Measurements from ENCODE around the gene CHI3L1. TPM values are rescaled to one million over a fixed set of nuclear protein-coding genes. Genes with fewer than 3 reads are reported as not detected.

CHI3L1 gene
- total RNA-seq, 1 experiment from 2014 or later = not detected

DNA sequence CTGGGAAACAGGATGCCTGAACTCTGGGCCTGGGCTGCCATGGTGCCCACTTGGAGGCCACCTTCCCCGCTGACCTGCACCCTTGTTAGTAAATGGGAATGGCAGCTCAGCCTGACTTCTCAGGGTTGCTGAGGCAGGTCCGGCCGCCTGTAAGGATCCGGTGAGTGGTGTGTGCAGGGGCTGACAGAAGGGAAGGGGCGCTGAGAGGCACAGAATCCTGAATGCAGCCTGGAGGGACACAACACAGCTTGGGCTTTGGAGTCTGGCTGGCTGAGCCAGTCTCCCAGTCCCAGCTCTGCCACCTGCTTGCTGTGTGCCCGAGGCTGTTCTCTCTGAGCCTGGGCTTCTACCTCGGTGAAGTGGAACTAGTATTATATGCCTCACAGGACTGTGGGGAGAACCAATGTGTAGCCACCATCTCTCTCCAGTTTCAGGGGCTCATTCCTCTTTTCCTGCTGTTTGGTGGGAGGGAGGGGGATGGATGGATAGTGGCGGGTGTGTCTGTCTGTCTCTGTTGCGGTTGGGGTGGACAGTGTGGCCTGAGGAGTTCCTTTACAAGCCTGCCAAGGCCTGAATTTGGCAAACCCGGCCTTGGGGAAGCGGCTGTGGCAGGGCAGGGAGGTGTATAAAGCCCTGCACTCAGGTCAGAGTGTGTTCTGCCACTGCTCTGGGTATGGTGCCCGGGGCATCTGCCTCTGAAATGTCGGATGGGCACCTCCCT lies 41.0 kb downstream of the CHI3L1 start:
- Histone ChIP-seq H3T11ph (ENCODE audit: low read length) (no peak overlapping the region), H3K27ac (ENCODE audit: insufficient read length, low read depth, low read length) (no peak overlapping the region), H3K4me2 (ENCODE audit: insufficient read depth, insufficient read length, low read length) (no peak overlapping the region), H2BK5ac (ENCODE audit: insufficient read length, low read length) (no peak overlapping the region), H2BK15ac (ENCODE audit: low read depth, low read length) (no peak overlapping the region), H3K79me1 (ENCODE audit: insufficient read depth, low read depth, low read length, poor library complexity, severe bottlenecking) (no peaks in the 10 kb centered on the region), H2AK5ac (ENCODE audit: insufficient read length, low read length) (no peak overlapping the region), H3K4ac (ENCODE audit: low read depth, low read length) (no peak overlapping the region), H2AFZ (ENCODE audit: low read length) (no peak overlapping the region), H3K23ac (ENCODE audit: insufficient read length, low read depth, low read length) (no peak overlapping the region), H3K27me3 (ENCODE audit: insufficient read depth, low read length) (no peaks in the 10 kb centered on the region), H3K4me1 (ENCODE audit: insufficient read depth, low read length) (peaks cover 18% of the 10 kb centered on the region; the same call in 1 of the 2 replicates), H2BK12ac (ENCODE audit: insufficient read length, low read depth, low read length) (no peak overlapping the region), H3K18ac (ENCODE audit: insufficient read length, low read depth, low read length) (no peak overlapping the region), H3K23me2 (ENCODE audit: insufficient read length, low read depth, low read length, poor library complexity, severe bottlenecking) (no peaks in the 10 kb centered on the region), H2BK20ac (ENCODE audit: low read depth, low read length, poor library complexity, severe bottlenecking) (no peak overlapping the region), H3K9me3 (ENCODE audit: control insufficient read depth, low read depth, low read length) (no peaks in the 10 kb centered on the region), H3K9ac (ENCODE audit: extremely low read depth, insufficient read length, low read length) (no peak overlapping the region), H2BK120ac (ENCODE audit: low read depth, low read length, poor library complexity, severe bottlenecking) (no peak overlapping the region), H3K56ac (ENCODE audit: insufficient read length, low read depth, low read length) (no peak overlapping the region), H4K8ac (replicated peaks; ENCODE audit: insufficient read length, low read depth, low read length) (no peak overlapping the region), H3K79me2 (ENCODE audit: insufficient read depth, low read length) (no peaks in the 10 kb centered on the region), H4K20me1 (ENCODE audit: control insufficient read depth, insufficient read depth, insufficient read length) (no peaks in the 10 kb centered on the region), H3K14ac (ENCODE audit: insufficient read depth, low read length) (no peak overlapping the region), H4K91ac (ENCODE audit: insufficient read length, low read depth, low read length) (no peak overlapping the region), H4K5ac (ENCODE audit: insufficient read length, low read depth, low read length) (no peak overlapping the region)
- WGBS (ENCODE audit: extremely low coverage, insufficient read length, low lambda C conversion rate) = no CpG with 5 or more reads among the region's 13 CpGs
- peaks cover 55 to 72% of the 10 kb centered on the region in 2 experiments for H3K4me1 Mint-ChIP-seq
- peaks cover 4 to 8% of the 10 kb centered on the region in 2 experiments; a peak in 3 of 5 replicates for H3K9me3 Mint-ChIP-seq
- no peak overlapping the region for H3K4me3 Mint-ChIP-seq
- peak overlapping the region in 1 of 3 experiments; percentile 10; a peak in 1 of 7 replicates for H3K27ac Mint-ChIP-seq
- peaks cover 0 to 9% (median 2%) of the 10 kb centered on the region in 3 experiments; a peak in 3 of 7 replicates for H3K36me3 Mint-ChIP-seq (ENCODE audit: insufficient read depth in 1 of 3, low read depth in 3 of 3)
- no peak for DNase-seq
- no peaks in the 10 kb centered on the region; the same call in 1 of the 2 replicates for H3K27me3 Mint-ChIP-seq (ENCODE audit: low read depth)
- TF ChIP-seq, protein P1, sequence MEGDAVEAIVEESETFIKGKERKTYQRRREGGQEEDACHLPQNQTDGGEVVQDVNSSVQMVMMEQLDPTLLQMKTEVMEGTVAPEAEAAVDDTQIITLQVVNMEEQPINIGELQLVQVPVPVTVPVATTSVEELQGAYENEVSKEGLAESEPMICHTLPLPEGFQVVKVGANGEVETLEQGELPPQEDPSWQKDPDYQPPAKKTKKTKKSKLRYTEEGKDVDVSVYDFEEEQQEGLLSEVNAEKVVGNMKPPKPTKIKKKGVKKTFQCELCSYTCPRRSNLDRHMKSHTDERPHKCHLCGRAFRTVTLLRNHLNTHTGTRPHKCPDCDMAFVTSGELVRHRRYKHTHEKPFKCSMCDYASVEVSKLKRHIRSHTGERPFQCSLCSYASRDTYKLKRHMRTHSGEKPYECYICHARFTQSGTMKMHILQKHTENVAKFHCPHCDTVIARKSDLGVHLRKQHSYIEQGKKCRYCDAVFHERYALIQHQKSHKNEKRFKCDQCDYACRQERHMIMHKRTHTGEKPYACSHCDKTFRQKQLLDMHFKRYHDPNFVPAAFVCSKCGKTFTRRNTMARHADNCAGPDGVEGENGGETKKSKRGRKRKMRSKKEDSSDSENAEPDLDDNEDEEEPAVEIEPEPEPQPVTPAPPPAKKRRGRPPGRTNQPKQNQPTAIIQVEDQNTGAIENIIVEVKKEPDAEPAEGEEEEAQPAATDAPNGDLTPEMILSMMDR (conservative IDR thresholded peaks at IDR 0.05) = no peak
